ENCODE results near the gene ADCY7. TPM values are rescaled to one million over a fixed set of nuclear protein-coding genes. Genes with fewer than 3 reads are reported as not detected.
A peak's percentile ranks its signal among the peaks of the same experiment; 100 is the strongest.

The ADCY7 gene
- total RNA-seq, 1 donor from 2014 or later, result 16.7 TPM

DNA sequence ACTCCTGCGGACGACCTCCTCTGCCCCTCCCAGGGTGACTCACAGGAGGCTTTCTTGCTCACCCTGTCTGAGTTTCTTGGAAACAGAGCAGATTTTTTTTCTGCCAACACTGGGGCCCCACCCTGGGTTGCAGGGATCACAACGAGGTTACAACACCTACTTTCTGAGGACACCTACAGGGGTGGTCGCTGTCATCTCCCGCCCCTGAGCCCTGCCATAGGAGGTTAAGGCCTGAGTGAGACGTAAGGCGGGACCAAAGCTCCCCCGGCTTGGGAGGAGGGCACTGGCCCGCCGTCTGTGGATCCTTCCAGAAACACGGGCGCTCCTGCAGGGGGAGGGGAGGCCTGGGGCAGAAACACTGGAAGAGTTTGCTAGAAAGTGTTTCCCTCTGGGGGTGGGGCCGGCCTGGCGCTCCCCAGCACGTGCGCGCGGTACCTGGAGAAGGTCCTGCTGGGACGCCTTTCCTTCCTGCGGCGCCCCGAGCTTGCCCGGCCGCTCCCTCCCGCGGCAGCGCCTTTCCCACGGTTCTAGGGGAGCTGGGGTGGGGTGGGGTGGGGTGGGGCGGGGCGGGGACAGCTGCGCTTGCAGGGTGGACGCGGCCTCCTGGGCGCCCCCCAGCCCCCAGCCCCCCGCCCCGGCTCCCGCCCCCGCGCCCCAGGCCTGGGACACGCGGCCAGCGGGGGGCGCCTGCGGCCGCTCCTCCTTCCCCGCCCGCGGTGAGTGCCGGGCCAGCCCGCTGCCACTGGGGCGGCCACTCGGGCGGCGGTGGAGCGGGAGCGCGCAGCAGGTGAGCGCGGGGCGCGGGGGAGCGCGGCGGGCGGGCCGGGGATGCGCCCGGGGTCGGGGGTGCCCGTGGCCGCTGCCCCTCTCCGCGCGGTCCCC is 20.7 kb upstream of the ADCY7 start:
- peak; percentile 61 for DNase-seq
- H3K36me3 Mint-ChIP-seq (ENCODE audit: unreplicated experiment), result no peaks in the 10 kb centered on the region
- H3K4me1 Mint-ChIP-seq (ENCODE audit: low read depth, unreplicated experiment), result peaks cover 8% of the 10 kb centered on the region
- H3K27ac Mint-ChIP-seq (ENCODE audit: unreplicated experiment), result no peak overlapping the region
- TF ChIP-seq CTCF (IDR thresholded peaks at IDR 0.05; ENCODE audit: partially characterized antibody, unreplicated experiment), result peak; percentile 9
- H3K4me3 Mint-ChIP-seq (ENCODE audit: unreplicated experiment), result peak overlapping the region; percentile 38
- peaks cover 4% of the 10 kb centered on the region for H3K9me3 Mint-ChIP-seq (ENCODE audit: unreplicated experiment)
- peaks cover 8% of the 10 kb centered on the region for H3K27me3 Mint-ChIP-seq (ENCODE audit: unreplicated experiment)

GRCh38 chr16:50246299-50247122 is 19.8 kb upstream of the ADCY7 start:
- peak overlapping the region; percentile 69 for H3K4me3 Mint-ChIP-seq (ENCODE audit: unreplicated experiment)
- H3K27me3 Mint-ChIP-seq (ENCODE audit: unreplicated experiment), result peaks cover 8% of the 10 kb centered on the region
- H3K9me3 Mint-ChIP-seq (ENCODE audit: unreplicated experiment), result peaks cover 2% of the 10 kb centered on the region
- DNase-seq, result peak; percentile 74
- peaks cover 8% of the 10 kb centered on the region for H3K4me1 Mint-ChIP-seq (ENCODE audit: low read depth, unreplicated experiment)
- H3K27ac Mint-ChIP-seq (ENCODE audit: unreplicated experiment), result no peak overlapping the region
- no peaks in the 10 kb centered on the region for H3K36me3 Mint-ChIP-seq (ENCODE audit: unreplicated experiment)
- TF ChIP-seq CTCF (IDR thresholded peaks at IDR 0.05; ENCODE audit: partially characterized antibody, unreplicated experiment), result no peak

DNA sequence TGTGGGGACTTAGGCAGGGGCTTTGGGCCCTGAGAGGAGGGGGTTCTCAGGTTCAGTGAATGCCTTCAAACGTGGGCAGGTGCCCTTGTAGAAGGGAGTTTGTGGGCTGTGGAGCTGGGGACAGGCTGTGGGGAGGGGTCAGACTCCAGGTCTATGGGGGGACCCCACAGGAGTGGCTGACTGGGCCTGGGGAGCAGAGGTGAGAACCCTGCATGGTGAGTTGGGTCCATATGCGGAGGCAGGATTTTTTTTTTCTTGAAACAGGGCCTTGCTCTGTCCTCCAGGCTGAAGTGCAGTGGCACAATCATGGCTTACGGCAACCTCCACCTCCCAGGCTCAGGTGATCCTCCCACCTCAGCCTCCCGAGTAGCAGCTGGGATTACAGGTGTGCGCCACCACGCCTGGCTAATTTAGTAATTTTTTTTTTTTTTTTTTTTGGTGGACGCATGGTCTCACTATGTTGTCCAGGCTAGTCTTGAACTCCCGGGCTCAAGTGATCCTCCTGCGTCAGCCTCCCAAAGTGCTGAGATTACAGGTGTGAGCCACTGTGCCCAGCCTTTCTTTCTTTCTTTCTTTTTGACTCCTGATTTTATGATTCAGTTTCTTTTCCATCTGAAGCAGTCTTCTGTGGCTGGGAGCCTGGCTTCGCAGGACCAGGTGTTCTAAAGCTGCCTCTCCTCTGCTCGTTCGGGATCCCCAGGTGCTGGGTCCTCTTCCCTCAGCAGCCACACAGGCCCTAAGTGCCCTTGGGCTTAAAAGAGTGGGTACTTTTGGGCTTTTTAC is 19.0 kb upstream of the ADCY7 start:
- Mint-ChIP-seq H3K4me3 (ENCODE audit: unreplicated experiment) (peak overlapping the region; percentile 46), H3K36me3 (ENCODE audit: unreplicated experiment) (no peaks in the 10 kb centered on the region), H3K4me1 (ENCODE audit: low read depth, unreplicated experiment) (peaks cover 8% of the 10 kb centered on the region), H3K27ac (ENCODE audit: unreplicated experiment) (no peak overlapping the region), H3K9me3 (ENCODE audit: unreplicated experiment) (peaks cover 2% of the 10 kb centered on the region), H3K27me3 (ENCODE audit: unreplicated experiment) (peaks cover 8% of the 10 kb centered on the region)
- no peak for TF ChIP-seq CTCF (IDR thresholded peaks at IDR 0.05; ENCODE audit: partially characterized antibody, unreplicated experiment)
- DNase-seq, result no peak

DNA sequence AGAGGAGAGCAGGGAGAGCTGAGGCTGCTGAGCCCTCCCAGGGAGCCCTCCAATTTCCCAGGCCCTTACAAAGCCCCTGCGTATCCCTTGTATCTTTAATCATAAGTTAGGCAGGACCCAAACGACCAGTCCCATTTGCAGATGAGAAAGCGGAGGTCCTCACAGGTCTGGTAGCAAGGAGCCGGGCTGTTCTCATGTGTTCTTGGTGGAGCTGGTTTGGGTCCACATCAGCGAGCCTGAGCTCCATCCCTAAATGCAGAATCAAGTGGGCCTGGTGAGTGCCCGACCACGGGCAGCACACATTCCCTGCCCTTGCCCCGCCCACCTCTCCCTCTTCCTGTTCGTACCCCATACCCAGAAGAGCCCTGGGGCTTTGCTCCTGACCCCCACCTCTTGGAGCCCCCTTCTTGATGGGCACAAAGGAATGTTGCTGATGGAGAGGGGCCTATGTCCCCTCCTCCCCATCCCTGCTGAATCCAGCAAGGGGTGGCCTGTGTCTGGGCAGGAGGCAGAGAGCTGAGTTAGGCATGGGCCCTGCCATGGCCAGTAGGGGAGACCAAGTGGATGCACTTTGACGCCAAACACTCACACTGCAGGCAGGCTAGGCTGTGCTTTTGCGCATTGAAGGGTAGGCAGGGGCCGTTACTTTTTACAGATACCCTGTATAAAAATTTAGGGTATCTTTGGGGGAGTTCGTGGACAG is 18.3 kb upstream of the ADCY7 start:
- H3K9me3 Mint-ChIP-seq (ENCODE audit: unreplicated experiment), result peaks cover 2% of the 10 kb centered on the region
- TF ChIP-seq CTCF (IDR thresholded peaks at IDR 0.05; ENCODE audit: partially characterized antibody, unreplicated experiment), result no peak
- no peak for DNase-seq
- peaks cover 5% of the 10 kb centered on the region for H3K4me1 Mint-ChIP-seq (ENCODE audit: low read depth, unreplicated experiment)
- no peak overlapping the region for H3K4me3 Mint-ChIP-seq (ENCODE audit: unreplicated experiment)
- H3K27me3 Mint-ChIP-seq (ENCODE audit: unreplicated experiment), result peaks cover 8% of the 10 kb centered on the region
- H3K36me3 Mint-ChIP-seq (ENCODE audit: unreplicated experiment), result no peaks in the 10 kb centered on the region
- H3K27ac Mint-ChIP-seq (ENCODE audit: unreplicated experiment), result no peak overlapping the region

Measured in glutamatergic neuron (in vitro differentiated cells).